Measurements from ENCODE around the gene DGCR8. TPM values are rescaled to one million over a fixed set of nuclear protein-coding genes. Genes with fewer than 3 reads are reported as not detected.

The DGCR8 gene
- total and polyA plus RNA-seq, 2 of the 4 experiments (the other 2 are of a cell fraction) = 16.7 to 25.3 TPM

DNA sequence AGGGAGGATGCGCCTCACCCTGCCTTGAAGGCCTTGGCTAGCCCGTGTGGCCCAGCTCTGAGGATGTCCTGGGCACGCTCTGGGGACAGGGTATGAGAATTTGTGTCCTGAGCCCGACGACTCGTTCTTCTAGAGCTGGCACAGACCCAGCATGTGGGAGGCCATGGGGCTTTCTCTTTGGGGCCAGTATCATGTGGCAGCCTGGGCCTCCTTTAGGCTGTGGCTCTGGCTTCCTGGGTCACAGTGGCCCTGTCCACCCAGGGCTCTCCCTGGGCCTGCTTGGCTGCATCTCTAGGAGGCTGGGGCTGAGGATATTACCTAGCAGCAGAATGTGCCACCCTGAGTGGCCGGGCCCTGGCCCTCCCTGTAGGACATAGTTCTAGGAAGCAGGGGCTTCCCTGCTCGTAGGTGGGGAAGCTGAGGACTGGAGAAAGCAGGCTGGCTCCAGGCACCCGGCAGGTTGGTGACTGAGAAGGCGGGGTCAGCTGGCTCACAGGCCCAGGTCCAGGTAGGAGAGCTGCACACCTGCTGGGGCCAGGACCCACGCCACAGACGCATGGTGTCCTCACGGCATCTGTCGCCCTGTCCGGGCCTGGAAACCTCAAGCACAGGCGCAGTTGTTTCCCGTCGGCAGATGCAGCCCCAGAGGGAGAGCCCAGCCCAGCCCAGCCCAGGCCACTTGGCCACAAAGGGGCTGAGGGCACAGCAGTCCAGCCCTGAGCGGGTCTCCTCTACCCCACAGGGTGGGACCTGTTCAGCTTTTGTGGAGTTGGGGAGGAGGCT lies 64.0 kb downstream of the DGCR8 start:
- TF ChIP-seq, protein P1, sequence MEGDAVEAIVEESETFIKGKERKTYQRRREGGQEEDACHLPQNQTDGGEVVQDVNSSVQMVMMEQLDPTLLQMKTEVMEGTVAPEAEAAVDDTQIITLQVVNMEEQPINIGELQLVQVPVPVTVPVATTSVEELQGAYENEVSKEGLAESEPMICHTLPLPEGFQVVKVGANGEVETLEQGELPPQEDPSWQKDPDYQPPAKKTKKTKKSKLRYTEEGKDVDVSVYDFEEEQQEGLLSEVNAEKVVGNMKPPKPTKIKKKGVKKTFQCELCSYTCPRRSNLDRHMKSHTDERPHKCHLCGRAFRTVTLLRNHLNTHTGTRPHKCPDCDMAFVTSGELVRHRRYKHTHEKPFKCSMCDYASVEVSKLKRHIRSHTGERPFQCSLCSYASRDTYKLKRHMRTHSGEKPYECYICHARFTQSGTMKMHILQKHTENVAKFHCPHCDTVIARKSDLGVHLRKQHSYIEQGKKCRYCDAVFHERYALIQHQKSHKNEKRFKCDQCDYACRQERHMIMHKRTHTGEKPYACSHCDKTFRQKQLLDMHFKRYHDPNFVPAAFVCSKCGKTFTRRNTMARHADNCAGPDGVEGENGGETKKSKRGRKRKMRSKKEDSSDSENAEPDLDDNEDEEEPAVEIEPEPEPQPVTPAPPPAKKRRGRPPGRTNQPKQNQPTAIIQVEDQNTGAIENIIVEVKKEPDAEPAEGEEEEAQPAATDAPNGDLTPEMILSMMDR (conservative IDR thresholded peaks at IDR 0.05; ENCODE audit: low read depth, low read length) = no peak
- TF ChIP-seq RFX5 (IDR thresholded peaks at IDR 0.05; ENCODE audit: low read depth, low read length) = no peak
- no peak for TF ChIP-seq SMC3 (IDR thresholded peaks at IDR 0.05; ENCODE audit: low read depth, low read length)
- no peak for TF ChIP-seq POLR2A (IDR thresholded peaks at IDR 0.05; ENCODE audit: low read depth, low read length)
- no peak for TF ChIP-seq FOS (IDR thresholded peaks at IDR 0.05; ENCODE audit: low read depth, low read length)
- no peak for TF ChIP-seq RAD21 (IDR thresholded peaks at IDR 0.05; ENCODE audit: low read length)
- TF ChIP-seq MAFK (IDR thresholded peaks at IDR 0.05; ENCODE audit: low read depth, low read length) = no peak
- TF ChIP-seq MAZ (IDR thresholded peaks at IDR 0.05; ENCODE audit: borderline replicate concordance, low read depth, low read length) = no peak
- no peak for TF ChIP-seq CEBPB (IDR thresholded peaks at IDR 0.05; ENCODE audit: low read depth, low read length)
- TF ChIP-seq, protein P2, sequence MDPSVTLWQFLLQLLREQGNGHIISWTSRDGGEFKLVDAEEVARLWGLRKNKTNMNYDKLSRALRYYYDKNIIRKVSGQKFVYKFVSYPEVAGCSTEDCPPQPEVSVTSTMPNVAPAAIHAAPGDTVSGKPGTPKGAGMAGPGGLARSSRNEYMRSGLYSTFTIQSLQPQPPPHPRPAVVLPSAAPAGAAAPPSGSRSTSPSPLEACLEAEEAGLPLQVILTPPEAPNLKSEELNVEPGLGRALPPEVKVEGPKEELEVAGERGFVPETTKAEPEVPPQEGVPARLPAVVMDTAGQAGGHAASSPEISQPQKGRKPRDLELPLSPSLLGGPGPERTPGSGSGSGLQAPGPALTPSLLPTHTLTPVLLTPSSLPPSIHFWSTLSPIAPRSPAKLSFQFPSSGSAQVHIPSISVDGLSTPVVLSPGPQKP (IDR thresholded peaks at IDR 0.05; ENCODE audit: borderline replicate concordance, low read depth, low read length) = no peak
- peaks cover 9 to 44% of the 10 kb centered on the region in 2 experiments; a peak in 3 of 4 replicates for H3K79me1 ChIP-seq (ENCODE audit: low read depth in 1 of 2, low read length in 2 of 2)
- H4K8ac ChIP-seq (ENCODE audit: low read depth in 2 of 2, low read length in 2 of 2) = no peak overlapping the region
- H2AK9ac ChIP-seq (replicated peaks; ENCODE audit: low read depth, low read length, poor library complexity) = no peak overlapping the region
- H4K91ac ChIP-seq (ENCODE audit: insufficient read depth, low read depth, low read length) = no peak overlapping the region
- H3K4ac ChIP-seq (ENCODE audit: low read depth, low read length) = no peak overlapping the region
- no peak overlapping the region for H3K56ac ChIP-seq (ENCODE audit: extremely low read depth, insufficient read depth, low read length)
- H2AK5ac ChIP-seq (ENCODE audit: low read depth, low read length) = no peak overlapping the region
- POLR2A ChIA-PET (ENCODE audit: unreplicated experiment) = no interaction called here
- intact Hi-C loops (cut with micrococcal nuclease) (no loop called here), dilution Hi-C loops (cut with HindIII; ENCODE audit: low sequenced_read_pairs, unreplicated experiment) (no loop called here), in situ Hi-C loops (cut with MboI; ENCODE audit: low sequenced_read_pairs) (no loop called here)
- no peak overlapping the region for H2BK120ac ChIP-seq (ENCODE audit: low read depth, low read length)
- no peak overlapping the region for H3K27ac ChIP-seq (ENCODE audit: insufficient read depth, low read length)
- peaks cover 11% of the 10 kb centered on the region; the same call in 1 of the 2 replicates for H3K9me1 ChIP-seq (ENCODE audit: insufficient read depth, low read length)
- no TSS peak for BruUV-seq (replicated peaks)
- peaks cover 26% of the 10 kb centered on the region for H4K20me1 ChIP-seq (ENCODE audit: insufficient read depth, low read length)
- CTCF ChIA-PET = no interaction called here
- no peak overlapping the region for H2BK15ac ChIP-seq (ENCODE audit: low read depth, low read length)
- peaks cover 20% of the 10 kb centered on the region; the same call in 1 of the 2 replicates for H3K36me3 ChIP-seq (ENCODE audit: control insufficient read depth, insufficient read depth, low read length)
- H3K18ac ChIP-seq (ENCODE audit: low read depth, low read length) = no peak overlapping the region
- peaks cover 16% of the 10 kb centered on the region for H3K4me1 ChIP-seq (ENCODE audit: control insufficient read depth, insufficient read depth, low read length)
- no peaks in the 10 kb centered on the region for H3K9me3 ChIP-seq (ENCODE audit: control insufficient read depth, insufficient read depth, low read length)
- no peak overlapping the region for H2AFZ ChIP-seq (replicated peaks; ENCODE audit: low read length, poor library complexity)
- H2BK5ac ChIP-seq (ENCODE audit: low read depth, low read length, poor library complexity, severe bottlenecking) = no peak overlapping the region
- no peak overlapping the region for H4K5ac ChIP-seq (ENCODE audit: low read depth, low read length)
- DNase-seq (no peak), ATAC-seq (ENCODE audit: low read depth) (no peak)
- 93% methylated on average over 12 of the region's 19 CpGs; no CpG with 5 or more reads in 1 of the 2 experiments for WGBS, 2 experiments (ENCODE audit: extremely low coverage in 2 of 2, insufficient read length in 1 of 2)
- H3K4me3 ChIP-seq (ENCODE audit: insufficient read depth, low read depth, low read length) = no peak overlapping the region
- H3K14ac ChIP-seq (replicated peaks; ENCODE audit: low read depth, low read length) = no peak overlapping the region
- no peak overlapping the region for H3K4me2 ChIP-seq (ENCODE audit: low read depth, low read length)
- no peak overlapping the region for H2BK20ac ChIP-seq (ENCODE audit: low read depth, low read length)
- H3K23ac ChIP-seq (ENCODE audit: low read depth, low read length) = no peak overlapping the region
- no peak overlapping the region for H3K9ac ChIP-seq (ENCODE audit: low read depth, low read length)
- no peaks in the 10 kb centered on the region for H3K27me3 ChIP-seq (ENCODE audit: control insufficient read depth, insufficient read depth, low read length)
